Hindlimb muscle (tissue), 1 donor: Measurements from ENCODE around the gene ARHGEF38. TPM values are rescaled to one million over a fixed set of nuclear protein-coding genes. Genes with fewer than 3 reads are reported as not detected.
"Not testable (repeated sequence)": the region's sequence is repeated elsewhere in the genome, so short reads cannot be mapped to it uniquely, and the experiment has no call there.

Experiments used
- DNase-seq: peaks from one replicate; pipeline ENCODE4 v3.0.0-alpha.2; 2013
- polyA plus RNA-seq: library from polyadenylated mRNA; unstranded; fragments of 120-200 nt; gene quantifications from one replicate; pipeline ENCODE4 v1.2.1, GENCODE V29; 2013; ENCODE audit not compliant: insufficient read length

Gene ARHGEF38
- polyA plus RNA-seq, 1 donor, result not detected

GRCh38 chr4:105609819-105610218 lies 57.4 kb downstream of the ARHGEF38 start:
- not testable (repeated sequence) for DNase-seq

GRCh38 chr4:105613306-105613705 lies 60.9 kb downstream of the ARHGEF38 start:
- DNase-seq, result no peak

- no peak for DNase-seq
Measured at GRCh38 chr4:105619188-105619931, 66.9 kb downstream of the ARHGEF38 start.

- DNase-seq, result no peak
Measured at GRCh38 chr4:105620640-105621323, 68.4 kb downstream of the ARHGEF38 start.

DNA sequence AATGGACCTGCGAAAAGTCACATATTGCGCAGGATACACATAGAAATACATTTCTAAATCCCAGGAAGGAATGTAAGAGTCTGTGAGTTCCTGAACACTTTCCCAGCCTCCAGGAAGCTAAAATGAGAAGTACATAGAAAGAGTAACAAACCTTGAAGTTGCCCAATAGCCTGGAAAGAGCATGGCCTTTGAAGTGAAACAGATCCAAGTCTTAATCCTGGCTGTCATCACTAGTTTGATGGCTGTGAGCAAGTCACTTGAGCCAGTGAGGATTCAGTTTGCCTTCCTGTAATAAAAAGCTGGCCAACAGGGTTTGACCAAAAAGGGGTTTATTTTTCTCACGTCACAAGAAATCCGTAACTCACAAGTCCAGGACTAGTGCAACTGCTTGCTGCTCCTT lies 69.8 kb downstream of the ARHGEF38 start:
- DNase-seq, result no peak

- no peak for DNase-seq
Measured at GRCh38 chr4:105623099-105623498, 70.7 kb downstream of the ARHGEF38 start.

DNA sequence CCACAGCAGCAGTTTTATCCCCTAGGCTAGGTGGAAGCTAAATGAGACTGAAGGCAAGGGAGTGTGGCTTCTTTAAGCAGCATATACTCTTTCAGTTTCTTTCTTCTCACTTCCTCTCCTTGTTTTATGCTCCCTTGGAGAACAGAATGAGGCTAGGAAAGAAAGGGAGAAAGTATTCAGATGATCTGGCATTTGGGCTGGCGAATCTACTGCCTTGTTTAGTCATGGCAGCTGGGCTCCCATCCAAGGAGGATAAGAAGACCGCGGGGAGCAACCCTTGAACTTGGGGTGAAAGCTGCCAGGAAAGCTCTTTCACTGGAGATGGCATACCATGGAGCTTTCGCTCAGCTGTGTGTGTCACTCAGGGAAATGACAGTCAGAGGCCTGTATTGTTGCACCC lies 72.1 kb downstream of the ARHGEF38 start:
- DNase-seq, result no peak

GRCh38 chr4:105625214-105625613 lies 72.8 kb downstream of the ARHGEF38 start:
- no peak for DNase-seq

- no peak for DNase-seq
Measured at GRCh38 chr4:105626846-105627245, 74.4 kb downstream of the ARHGEF38 start.

- DNase-seq, result no peak
Measured at GRCh38 chr4:105627620-105628019, 75.2 kb downstream of the ARHGEF38 start.

GRCh38 chr4:105630670-105631655 lies 78.5 kb downstream of the ARHGEF38 start:
- no peak for DNase-seq

GRCh38 chr4:105631818-105632400 lies 79.5 kb downstream of the ARHGEF38 start:
- DNase-seq, result no peak

GRCh38 chr4:105632599-105632998 lies 80.2 kb downstream of the ARHGEF38 start:
- DNase-seq, result no peak

GRCh38 chr4:105633241-105633640 lies 80.8 kb downstream of the ARHGEF38 start:
- DNase-seq, result no peak

GRCh38 chr4:105634402-105635080 lies 82.1 kb downstream of the ARHGEF38 start:
- DNase-seq, result no peak

DNA sequence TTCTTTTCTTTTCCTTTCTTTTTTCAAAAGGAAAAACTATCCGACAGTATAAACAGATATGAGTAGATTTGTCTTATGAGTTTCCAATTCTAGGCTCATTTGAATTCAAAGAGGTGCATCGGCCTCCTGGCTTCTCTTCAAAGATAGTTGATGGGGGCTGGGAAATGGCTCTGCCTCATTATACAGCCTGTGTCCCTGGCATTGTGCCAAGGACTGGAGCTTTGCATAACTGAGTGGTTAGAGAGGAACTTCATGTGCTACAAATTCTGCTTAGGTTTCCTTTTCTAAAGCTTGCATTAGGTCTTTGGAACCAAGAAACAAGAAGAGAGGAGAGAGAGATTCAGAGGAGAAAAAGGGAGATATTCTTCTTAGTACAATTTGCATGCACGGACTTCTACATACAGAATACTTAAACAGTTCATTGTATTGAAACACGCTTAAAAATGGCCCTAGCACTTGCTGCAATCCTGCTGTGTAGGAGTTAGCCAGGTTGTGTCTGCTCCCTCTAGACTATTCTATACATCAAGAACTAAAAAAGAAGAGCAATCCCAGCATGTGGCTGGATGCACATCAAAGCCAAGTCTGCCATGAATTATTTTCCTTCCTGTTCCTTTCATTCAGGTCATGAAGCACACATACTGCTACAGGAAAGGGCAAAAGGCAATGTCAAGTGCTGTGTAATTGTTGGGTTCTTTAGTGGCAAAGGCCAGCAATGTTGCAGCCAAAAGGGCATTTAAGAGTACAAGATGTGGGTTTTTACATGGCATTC lies 85.2 kb downstream of the ARHGEF38 start:
- DNase-seq, result no peak

DNA sequence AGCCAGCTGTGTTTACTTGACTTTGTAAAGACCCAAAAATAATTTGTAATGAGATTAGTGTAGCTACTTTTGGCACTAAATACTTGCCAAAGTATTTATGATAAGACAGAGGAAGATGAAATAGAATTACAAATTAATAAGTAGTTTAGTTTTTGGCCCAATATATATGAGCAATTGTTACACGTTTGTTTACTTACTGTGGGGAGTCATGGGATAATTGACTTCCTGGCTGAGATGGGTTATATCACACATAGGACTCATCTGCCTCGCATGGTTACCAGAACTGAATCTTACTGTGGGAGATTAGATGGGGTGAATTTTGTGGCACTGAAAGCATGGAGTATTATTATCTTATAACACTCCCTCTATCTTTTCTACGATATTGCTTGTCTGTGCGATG lies 89.4 kb downstream of the ARHGEF38 start:
- DNase-seq, result no peak

DNA sequence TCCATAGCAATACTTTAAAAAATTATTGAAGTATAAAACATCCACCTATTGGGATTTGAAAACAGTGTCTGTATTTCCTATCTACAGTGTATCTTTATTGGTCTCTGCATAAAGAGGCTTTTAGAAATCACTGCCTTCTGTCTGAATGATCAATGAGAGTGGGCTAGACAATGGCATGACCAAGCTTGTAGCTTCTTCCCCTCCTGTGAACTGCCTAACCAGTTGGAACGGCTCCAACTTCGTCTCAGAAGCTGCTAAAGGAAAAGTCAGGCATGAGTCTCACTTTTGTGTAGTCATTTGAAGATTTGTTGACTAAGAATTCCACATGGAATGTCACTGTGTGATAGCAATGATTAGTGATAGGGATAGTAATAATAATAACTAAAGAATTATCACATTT lies 91.8 kb downstream of the ARHGEF38 start:
- no peak for DNase-seq

- DNase-seq, result no peak
Measured at GRCh38 chr4:105645440-105645839, 93.0 kb downstream of the ARHGEF38 start.

DNA sequence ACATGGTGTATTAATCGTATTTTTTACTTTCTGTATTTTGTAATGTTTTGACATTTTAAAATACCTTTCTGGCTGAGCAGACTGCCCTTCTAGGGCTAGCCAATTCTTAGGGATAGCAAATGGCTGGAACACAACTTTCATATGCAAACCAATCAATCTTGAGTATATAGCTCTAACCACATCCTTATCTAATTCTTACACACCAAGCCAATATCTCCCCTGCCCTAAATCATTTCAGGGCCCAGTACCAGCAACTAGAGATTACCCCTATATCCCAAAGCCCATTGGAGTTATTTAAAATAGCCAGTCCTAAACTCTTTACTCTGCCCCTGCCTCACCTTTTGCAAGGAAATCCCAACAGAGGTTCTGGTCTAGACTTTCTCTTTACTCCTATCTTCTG lies 97.8 kb downstream of the ARHGEF38 start:
- DNase-seq, result no peak

- DNase-seq, result no peak
Measured at GRCh38 chr4:105651884-105652283, 99.5 kb downstream of the ARHGEF38 start.
